Measurements from ENCODE around the gene RGS16. TPM values are rescaled to one million over a fixed set of nuclear protein-coding genes. Genes with fewer than 3 reads are reported as not detected.
A peak's percentile ranks its signal among the peaks of the same experiment; 100 is the strongest.
"Not testable (repeated sequence)": the region's sequence is repeated elsewhere in the genome, so short reads cannot be mapped to it uniquely, and the experiment has no call there.

RGS16 gene
- polyA plus RNA-seq, 1 of the 3 experiments (the other 2 are of a cell fraction), result 0.79 TPM

DNA sequence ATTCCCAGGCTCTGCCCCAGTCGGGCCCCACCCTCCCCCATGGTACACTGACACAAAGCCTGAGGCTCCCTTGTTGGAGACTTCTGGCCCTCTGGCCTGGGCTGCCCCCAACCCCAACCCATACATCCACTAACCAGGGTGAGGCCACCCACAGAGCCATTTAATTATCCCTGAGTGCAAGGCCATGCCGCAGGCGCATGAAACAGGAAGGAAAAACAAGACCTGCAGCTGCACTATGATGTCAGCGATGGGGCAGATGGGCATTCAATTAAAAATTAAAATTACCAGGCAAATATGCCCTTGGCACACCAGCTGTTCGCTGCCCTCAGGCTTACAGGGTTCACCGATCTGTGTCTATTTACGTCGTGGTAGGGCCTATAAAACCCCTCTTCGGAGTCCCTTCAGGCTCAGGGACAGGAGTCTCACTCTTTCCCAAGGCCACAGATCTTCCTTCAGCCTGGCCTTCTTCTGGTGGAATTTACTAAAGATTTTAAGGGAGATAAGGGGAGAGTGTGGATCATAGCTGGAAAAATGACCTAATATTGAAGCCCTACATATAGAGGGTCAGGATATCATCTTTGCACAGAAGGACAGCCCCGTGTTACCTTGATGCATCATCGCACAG is 29.6 kb upstream of the RGS16 start:
- Histone ChIP-seq H3K4me1 (ENCODE audit: control insufficient read depth in 1 of 2, insufficient read depth in 2 of 2, low read depth in 1 of 2, low read length in 1 of 2) (peaks cover 0 to 31% of the 10 kb centered on the region in 2 experiments; a peak in 1 of 4 replicates), H3K9me3 (no peaks in the 10 kb centered on the region), H4K20me1 (ENCODE audit: insufficient read depth) (no peaks in the 10 kb centered on the region), H3K9ac (no peak overlapping the region), H3K27me3 (ENCODE audit: insufficient read depth) (no peaks in the 10 kb centered on the region; the same call in 1 of the 2 replicates), H3F3A (replicated peaks; ENCODE audit: insufficient read depth) (no peaks in the 10 kb centered on the region), H3K9me2 (no peaks in the 10 kb centered on the region), H2AFZ (ENCODE audit: low read depth) (no peak overlapping the region), H3K4me2 (no peak overlapping the region), H3K27ac (ENCODE audit: low read depth in 2 of 2, low read length in 1 of 2) (peak overlapping the region in 1 of 2 experiments; percentile 44; a peak in 2 of 4 replicates), H3K36me3 (replicated peaks in 1 of 2; ENCODE audit: control insufficient read depth in 1 of 2, insufficient read depth in 2 of 2, low read length in 1 of 2) (no peaks in the 10 kb centered on the region), H3K79me2 (ENCODE audit: insufficient read depth) (no peaks in the 10 kb centered on the region), H3K4me3 (ENCODE audit: low read depth in 2 of 2, low read length in 1 of 2) (no peak overlapping the region)
- 57% methylated on average over 10 of the region's 11 CpGs for WGBS (ENCODE audit: low lambda C conversion rate)
- peak; percentile 52 for DNase-seq
- ChIA-PET POLR2A (no interaction called here), CTCF (interaction anchor here (1.1 to 4.4 kb wide), 3 partner anchors 33 to 491 kb away, joined by 3 to 19 read pairs (median 6); no protein-coding TSS in a partner anchor)
- TF ChIP-seq FOXJ3 (CRISPR knock-in tag; IDR thresholded peaks at IDR 0.05) (peak; percentile 74; the same call in 1 of the 2 replicates), MXI1 (IDR thresholded peaks at IDR 0.05; ENCODE audit: low read depth, low read length) (peak; percentile 23; the same call in 1 of the 2 replicates), EP300 (IDR thresholded peaks at IDR 0.05; ENCODE audit: borderline replicate concordance in 1 of 2, low read depth in 1 of 2, low read length in 1 of 2) (peak in 1 of 2 experiments; percentile 83; a peak in 1 of 4 replicates), USF2 (IDR thresholded peaks at IDR 0.05; ENCODE audit: borderline replicate concordance, low read depth, low read length) (no peak), RAD21 (IDR thresholded peaks at IDR 0.05; ENCODE audit: low read length) (peak; percentile 14; the same call in 1 of the 2 replicates), NFIC (IDR thresholded peaks at IDR 0.05; ENCODE audit: borderline replicate concordance) (no peak), TCF12 (IDR thresholded peaks at IDR 0.05) (peak; percentile 29; the same call in 1 of the 2 replicates), GATA2 (CRISPR knock-in tag; IDR thresholded peaks at IDR 0.05) (no peak)

- no peak overlapping the region for H3K4me2 ChIP-seq
- no peak overlapping the region for H3K27ac ChIP-seq (ENCODE audit: low read depth in 2 of 2, low read length in 1 of 2)
- peaks cover 0 to 31% of the 10 kb centered on the region in 2 experiments; a peak in 1 of 4 replicates for H3K4me1 ChIP-seq (ENCODE audit: control insufficient read depth in 1 of 2, insufficient read depth in 2 of 2, low read depth in 1 of 2, low read length in 1 of 2)
- DNase-seq, result no peak
- no peak overlapping the region for H3K9ac ChIP-seq
- no peaks in the 10 kb centered on the region for H3K9me2 ChIP-seq
- no peak overlapping the region for H3K4me3 ChIP-seq (ENCODE audit: low read depth in 2 of 2, low read length in 1 of 2)
- no peaks in the 10 kb centered on the region for H3K9me3 ChIP-seq
- ChIA-PET CTCF (interaction anchor here (1.6 to 4.4 kb wide), 2 partner anchors 32 to 150 kb away, joined by 6 to 19 read pairs; no protein-coding TSS in a partner anchor), POLR2A (no interaction called here)
- no peaks in the 10 kb centered on the region for H3K79me2 ChIP-seq (ENCODE audit: insufficient read depth)
- TF ChIP-seq GABPA (IDR thresholded peaks at IDR 0.05; ENCODE audit: low read depth) (no peak), JUND (IDR thresholded peaks at IDR 0.05) (no peak), EP300 (IDR thresholded peaks at IDR 0.05; ENCODE audit: borderline replicate concordance in 1 of 2, low read depth in 1 of 2, low read length in 1 of 2) (no peak)
- no peaks in the 10 kb centered on the region for H3F3A ChIP-seq (replicated peaks; ENCODE audit: insufficient read depth)
- no peaks in the 10 kb centered on the region for H3K36me3 ChIP-seq (replicated peaks in 1 of 2; ENCODE audit: control insufficient read depth in 1 of 2, insufficient read depth in 2 of 2, low read length in 1 of 2)
- no peak overlapping the region for H2AFZ ChIP-seq (ENCODE audit: low read depth)
- no peaks in the 10 kb centered on the region for H4K20me1 ChIP-seq (ENCODE audit: insufficient read depth)
- H3K27me3 ChIP-seq (ENCODE audit: insufficient read depth), result no peaks in the 10 kb centered on the region; the same call in 1 of the 2 replicates
These were observed 28.8 kb upstream of the RGS16 start for GRCh38 chr1:182633031-182633430.

DNA sequence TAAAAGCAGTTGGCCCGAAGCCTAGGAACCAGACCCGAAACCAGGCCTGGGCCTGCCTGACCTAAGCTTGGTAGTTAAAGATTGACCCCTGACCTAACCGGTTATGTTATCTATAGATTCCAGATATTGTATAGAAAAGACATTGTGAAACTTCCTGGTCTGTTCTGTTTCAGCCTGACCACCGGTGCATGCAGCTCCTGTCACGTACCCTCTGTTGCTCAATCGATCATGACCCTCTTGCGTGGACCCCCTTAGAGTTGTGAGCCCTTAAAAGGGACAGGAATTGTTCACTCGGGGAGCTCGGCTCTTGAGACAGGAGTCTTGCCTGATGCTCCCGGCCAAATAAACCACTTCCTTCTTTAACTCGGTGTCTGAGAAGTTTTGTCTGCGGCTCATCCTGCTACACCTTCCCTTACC is 28.3 kb upstream of the RGS16 start:
- H3K9me2 ChIP-seq; POLR2A ChIA-PET; H3K79me2 ChIP-seq (ENCODE audit: insufficient read depth); H3K27me3 ChIP-seq (ENCODE audit: insufficient read depth); DNase-seq; H2AFZ ChIP-seq (ENCODE audit: low read depth); H3K27ac ChIP-seq (ENCODE audit: low read depth in 2 of 2, low read length in 1 of 2); H3K4me2 ChIP-seq; H3K9me3 ChIP-seq; H3K4me3 ChIP-seq (ENCODE audit: low read depth in 2 of 2, low read length in 1 of 2); H3K9ac ChIP-seq; H3F3A ChIP-seq (replicated peaks; ENCODE audit: insufficient read depth); H4K20me1 ChIP-seq (ENCODE audit: insufficient read depth); H3K36me3 ChIP-seq (replicated peaks in 1 of 2; ENCODE audit: control insufficient read depth in 1 of 2, insufficient read depth in 2 of 2, low read length in 1 of 2): not testable (repeated sequence)
- WGBS (ENCODE audit: low lambda C conversion rate), result 79% methylated on average over 12 of the region's 12 CpGs
- peaks cover 0 to 31% of the 10 kb centered on the region in 2 experiments; a peak in 1 of 4 replicates for H3K4me1 ChIP-seq (ENCODE audit: control insufficient read depth in 1 of 2, insufficient read depth in 2 of 2, low read depth in 1 of 2, low read length in 1 of 2)
- CTCF ChIA-PET, result interaction anchor here (1.0 to 4.4 kb wide), 4 partner anchors 13 to 150 kb away, joined by 3 to 19 read pairs (median 5); no protein-coding TSS in a partner anchor
